IMR-90 (cell line): ENCODE data around the gene PPIL4. TPM values are rescaled to one million over a fixed set of nuclear protein-coding genes. Genes with fewer than 3 reads are reported as not detected.

Experiments used
- ATAC-seq: fragments of 200-7000 bp; cut with Tn5 transposase; 2 replicates; pipeline ENCODE4 v1.9.1; 2020; ENCODE audit warnings: low read depth, mild to moderate bottlenecking, moderate library complexity
- BruUV-seq: library from RNA; stranded (reverse); fragments of 400-500 nt; replicated peaks from 2 replicates; lab custom pipeline; 2021; lab: Mats Ljungman, UMichigan
- CTCF ChIA-PET: fragments of 300-600 bp; formaldehyde crosslinking; extraction: SDS; loops from one replicate; lab custom pipeline; 2021; ENCODE audit warnings: antibody characterized with exemption; lab: Yijun Ruan, JAX
- POLR2A ChIA-PET: fragments of 300-600 bp; sonication (Branson Sonifier 250); formaldehyde crosslinking; loops from one replicate; lab custom pipeline; 2022; ENCODE audit warnings: antibody characterized with exemption; ENCODE audit not compliant: unreplicated experiment; lab: Charles Lee
- DNase-seq: peaks from one replicate; pipeline ENCODE4 v3.0.0; 2013
- H2AFZ ChIP-seq: replicated peaks from 2 replicates; pipeline ENCODE3; 2013; ENCODE audit warnings: low read length, mild to moderate bottlenecking; ENCODE audit not compliant: poor library complexity
- H2AK5ac ChIP-seq: 2 replicates; pipeline ENCODE4 v1.6.1; 2013; ENCODE audit warnings: low read depth, low read length, inconsistent platforms
- H2AK9ac ChIP-seq: replicated peaks from 2 replicates; pipeline ENCODE3; 2013; ENCODE audit warnings: mild to moderate bottlenecking, low read depth, low read length, moderate library complexity; ENCODE audit not compliant: poor library complexity
- H2BK120ac ChIP-seq: 2 replicates; pipeline ENCODE4 v1.6.1; 2013; ENCODE audit warnings: low read depth, low read length, inconsistent platforms
- H2BK15ac ChIP-seq: 3 replicates; pipeline ENCODE4 v1.6.1; 2013; ENCODE audit warnings: low read depth, low read length, inconsistent platforms
- H2BK20ac ChIP-seq: 2 replicates; pipeline ENCODE4 v1.6.1; 2013; ENCODE audit warnings: low read depth, mild to moderate bottlenecking, inconsistent platforms, low read length, moderate library complexity
- H2BK5ac ChIP-seq: 2 replicates; pipeline ENCODE4 v1.6.1; 2013; ENCODE audit warnings: mild to moderate bottlenecking, low read depth, low read length, inconsistent platforms; ENCODE audit not compliant: poor library complexity, severe bottlenecking
- H3K14ac ChIP-seq: replicated peaks from 2 replicates; pipeline ENCODE4 v1.6.1; 2013; ENCODE audit warnings: low read depth, low read length, inconsistent platforms
- H3K18ac ChIP-seq: 2 replicates; pipeline ENCODE4 v1.6.1; 2013; ENCODE audit warnings: low read depth, low read length, control low read depth
- H3K23ac ChIP-seq: 2 replicates; pipeline ENCODE4 v1.6.1; 2013; ENCODE audit warnings: low read depth, low read length, inconsistent platforms
- H3K27ac ChIP-seq: 2 replicates; pipeline ENCODE4 v1.5.1; 2013; ENCODE audit warnings: mild to moderate bottlenecking, control low read depth, low read length; ENCODE audit not compliant: insufficient read depth
- H3K27me3 ChIP-seq: 2 replicates; pipeline ENCODE4 v1.6.1; 2013; ENCODE audit warnings: low read length; ENCODE audit not compliant: control insufficient read depth, insufficient read depth
- H3K36me3 ChIP-seq: 2 replicates; pipeline ENCODE4 v1.6.1; 2013; ENCODE audit warnings: low read length, mixed read lengths; ENCODE audit not compliant: control insufficient read depth, insufficient read depth
- H3K4ac ChIP-seq: 2 replicates; pipeline ENCODE4 v1.6.1; 2013; ENCODE audit warnings: low read depth, low read length, inconsistent platforms
- H3K4me1 ChIP-seq: 2 replicates; pipeline ENCODE4 v1.6.1; 2013; ENCODE audit warnings: low read length, mixed read lengths; ENCODE audit not compliant: control insufficient read depth, insufficient read depth
- H3K4me2 ChIP-seq: 2 replicates; pipeline ENCODE4 v1.6.1; 2013; ENCODE audit warnings: low read depth, mild to moderate bottlenecking, control low read depth, low read length, moderate library complexity
- H3K4me3 ChIP-seq: 2 replicates; pipeline ENCODE4 v1.5.1; 2013; ENCODE audit warnings: low read depth, mild to moderate bottlenecking, control low read depth, low read length, moderate library complexity; ENCODE audit not compliant: insufficient read depth
- H3K56ac ChIP-seq: 2 replicates; pipeline ENCODE4 v1.6.1; 2013; ENCODE audit warnings: low read length, inconsistent platforms; ENCODE audit not compliant: insufficient read depth; ENCODE audit errors: extremely low read depth
- H3K79me1 ChIP-seq, 2 experiments: 2 replicates each; pipeline ENCODE4 v1.6.1; 2013; ENCODE audit warnings: low read length in 2 of 2, inconsistent platforms in 1 of 2, low read depth in 1 of 2
- H3K9ac ChIP-seq: 2 replicates; pipeline ENCODE4 v1.6.1; 2013; ENCODE audit warnings: low read depth, low read length, control low read depth
- H3K9me1 ChIP-seq: 2 replicates; pipeline ENCODE4 v1.6.1; 2013; ENCODE audit warnings: low read length, inconsistent platforms; ENCODE audit not compliant: insufficient read depth
- H3K9me3 ChIP-seq: 2 replicates; pipeline ENCODE4 v1.6.1; 2013; ENCODE audit warnings: low read length; ENCODE audit not compliant: control insufficient read depth, insufficient read depth
- H4K20me1 ChIP-seq: 2 replicates; pipeline ENCODE4 v1.6.1; 2013; ENCODE audit warnings: low read length, inconsistent platforms; ENCODE audit not compliant: insufficient read depth
- H4K5ac ChIP-seq: 2 replicates; pipeline ENCODE4 v1.6.1; 2013; ENCODE audit warnings: mild to moderate bottlenecking, low read depth, low read length, control low read depth
- H4K8ac ChIP-seq, 2 experiments: 2 replicates each; pipeline ENCODE4 v1.6.1; 2013; ENCODE audit warnings: low read depth in 2 of 2, low read length in 2 of 2, control low read depth in 1 of 2, inconsistent platforms in 1 of 2
- H4K91ac ChIP-seq: 2 replicates; pipeline ENCODE4 v1.6.1; 2013; ENCODE audit warnings: low read depth, low read length, inconsistent platforms; ENCODE audit not compliant: insufficient read depth
- BHLHE40 ChIP-seq: fragments of 150-350 bp; IDR thresholded peaks from 2 replicates; pipeline ENCODE4 v1.6.1; 2016; ENCODE audit warnings: mild to moderate bottlenecking, low read depth, low read length
- CEBPB ChIP-seq: IDR thresholded peaks from 2 replicates; pipeline ENCODE4 v1.6.1; 2012; ENCODE audit warnings: low read depth, low read length, improper control_type of control experiment
- CHD1 ChIP-seq: IDR thresholded peaks from 2 replicates; pipeline ENCODE4 v1.6.1; 2012; ENCODE audit warnings: low read depth, low read length, improper control_type of control experiment
- CTCF ChIP-seq: conservative IDR thresholded peaks from 2 replicates; pipeline ENCODE4 v1.5.1; 2012; ENCODE audit warnings: mild to moderate bottlenecking, low read depth, low read length, improper control_type of control experiment
- FOS ChIP-seq: fragments of 150-350 bp; IDR thresholded peaks from 2 replicates; pipeline ENCODE4 v1.6.1; 2016; ENCODE audit warnings: low read depth, low read length
- MAFK ChIP-seq: IDR thresholded peaks from 2 replicates; pipeline ENCODE4 v1.6.1; 2012; ENCODE audit warnings: low read depth, low read length, improper control_type of control experiment
- MAZ ChIP-seq: IDR thresholded peaks from 2 replicates; pipeline ENCODE4 v1.6.1; 2012; ENCODE audit warnings: low read depth, mild to moderate bottlenecking, low read length, improper control_type of control experiment, moderate library complexity, borderline replicate concordance
- MXI1 ChIP-seq: IDR thresholded peaks from 2 replicates; pipeline ENCODE4 v1.6.1; 2012; ENCODE audit warnings: low read depth, mild to moderate bottlenecking, low read length, moderate library complexity, borderline replicate concordance
- NFE2L2 ChIP-seq: fragments of 150-350 bp; IDR thresholded peaks from 2 replicates; pipeline ENCODE4 v1.6.1; 2016; ENCODE audit warnings: low read depth, mild to moderate bottlenecking, low read length
- POLR2A ChIP-seq: IDR thresholded peaks from 2 replicates; pipeline ENCODE4 v1.6.1; 2012; ENCODE audit warnings: mild to moderate bottlenecking, low read depth, low read length
- RAD21 ChIP-seq: IDR thresholded peaks from 2 replicates; pipeline ENCODE4 v1.6.1; 2012; ENCODE audit warnings: low read length, improper control_type of control experiment
- RCOR1 ChIP-seq: IDR thresholded peaks from 2 replicates; pipeline ENCODE4 v1.6.1; 2012; ENCODE audit warnings: mild to moderate bottlenecking, low read length, improper control_type of control experiment; ENCODE audit not compliant: insufficient replicate concordance
- RFX5 ChIP-seq: IDR thresholded peaks from 2 replicates; pipeline ENCODE4 v1.8.0; 2012; ENCODE audit warnings: low read depth, mild to moderate bottlenecking, low read length, moderate library complexity
- SMC3 ChIP-seq: fragments of 150-350 bp; IDR thresholded peaks from 2 replicates; pipeline ENCODE4 v1.6.1; 2016; ENCODE audit warnings: low read depth, mild to moderate bottlenecking, antibody characterized with exemption, low read length, moderate library complexity
- USF2 ChIP-seq: fragments of 150-350 bp; IDR thresholded peaks from 2 replicates; pipeline ENCODE4 v1.6.1; 2017; ENCODE audit warnings: mild to moderate bottlenecking, antibody characterized with exemption, low read length, low read depth
- WGBS, 2 experiments: methylation state at CpG; one replicate each; pipeline versions ENCODE4 v1.1.5 to v1.1.7; 2013; ENCODE audit warnings: missing lambda C conversion rate in 2 of 2; ENCODE audit not compliant: insufficient read length in 1 of 2; ENCODE audit errors: extremely low coverage in 2 of 2; 5-methylcytosine and 5-hydroxymethylcytosine counted together
- dilution Hi-C: fragments of 300-500 bp; cut with HindIII; formaldehyde crosslinking; loops from one replicate; pipeline ENCODE4 v1.14.3; 2018; ENCODE audit warnings: low sequenced_read_pairs; ENCODE audit not compliant: unreplicated experiment
- in situ Hi-C: fragments of 300-500 bp; cut with MboI; formaldehyde crosslinking; loops from 3 replicates; pipeline ENCODE4 v1.14.3; 2019; ENCODE audit warnings: low sequenced_read_pairs, inconsistent platforms, mixed read lengths
- intact Hi-C: fragments of 100-400 bp; cut with micrococcal nuclease; formaldehyde crosslinking; loops from 2 replicates; pipeline ENCODE4 v1.10.0; 2022
- polyA plus RNA-seq, 3 experiments: library from polyadenylated mRNA; depleted of rRNA; stranded (reverse); fragments of >200 nt; gene quantifications; 2 replicates each; pipeline ENCODE4 v1.2.3, GENCODE V29; 2012; ENCODE audit warnings: low replicate concordance in 1 of 3
- total RNA-seq: library from RNA; depleted of rRNA; stranded (reverse); fragments of >200 nt; gene quantifications from 2 replicates; pipeline ENCODE4 v1.2.3, GENCODE V29; 2012
- TF ChIP-seq, protein P1 (sequence below): fragments of 150-350 bp; IDR thresholded peaks from 2 replicates; pipeline ENCODE4 v1.6.1; 2016; ENCODE audit warnings: low read depth, mild to moderate bottlenecking, low read length, moderate library complexity, borderline replicate concordance

Gene PPIL4
- total and polyA plus RNA-seq, 2 of the 4 experiments (the other 2 are of a cell fraction): 10.6 to 13.3 TPM

DNA sequence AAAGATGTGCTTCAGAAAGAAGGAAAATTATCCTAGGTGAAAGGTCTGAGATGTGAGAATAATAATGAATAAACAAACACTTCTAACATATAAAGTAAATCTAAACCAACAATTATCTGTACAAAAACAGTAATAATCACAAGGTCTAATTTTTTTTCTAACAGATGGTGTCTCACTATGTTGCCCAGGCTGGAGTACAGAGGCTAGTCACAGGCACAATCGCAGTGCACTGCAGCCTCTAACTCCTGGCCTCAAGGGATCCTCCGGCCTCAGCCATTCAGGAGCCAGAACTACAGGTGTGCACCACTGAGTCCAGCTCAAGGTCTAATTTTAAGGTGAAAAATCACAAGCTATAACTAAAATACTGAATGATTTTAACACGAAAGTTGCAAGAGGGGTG, 44.1 kb downstream of the PPIL4 start:
- Histone ChIP-seq H3K56ac (no peak overlapping the region), H3K4me2 (no peak overlapping the region), H2AFZ (no peak overlapping the region), H2BK15ac (no peak overlapping the region), H4K8ac (no peak overlapping the region), H2BK120ac (no peak overlapping the region), H3K4ac (no peak overlapping the region), H3K36me3 (peaks cover 2% of the 10 kb centered on the region; the same call in 1 of the 2 replicates), H3K27me3 (no peaks in the 10 kb centered on the region), H3K27ac (no peak overlapping the region), H3K4me3 (no peak overlapping the region), H2BK20ac (no peak overlapping the region), H2AK9ac (no peak overlapping the region), H4K20me1 (no peaks in the 10 kb centered on the region), H2BK5ac (no peak overlapping the region), H3K79me1 (peaks cover 0 to 6% of the 10 kb centered on the region in 2 experiments; a peak in 2 of 4 replicates), H3K4me1 (no peaks in the 10 kb centered on the region), H3K9ac (no peak overlapping the region), H3K14ac (no peak overlapping the region), H3K18ac (no peak overlapping the region), H3K9me1 (no peaks in the 10 kb centered on the region), H3K9me3 (no peaks in the 10 kb centered on the region), H4K91ac (no peak overlapping the region), H2AK5ac (no peak overlapping the region), H3K23ac (no peak overlapping the region), H4K5ac (no peak overlapping the region)
- ATAC-seq (no peak), DNase-seq (no peak)
- intact Hi-C loops (no loop called here), in situ Hi-C loops (no loop called here), dilution Hi-C loops (no loop called here)
- ChIA-PET POLR2A (no interaction called here), CTCF (no interaction called here)
- 100% methylated on average over 1 of the region's 3 CpGs; no CpG with 5 or more reads in 1 of the 2 experiments for WGBS, 2 experiments
- no TSS peak for BruUV-seq
- TF ChIP-seq CHD1 (no peak), NFE2L2 (no peak), BHLHE40 (no peak), MAFK (no peak), RCOR1 (no peak), FOS (no peak), CTCF (no peak), SMC3 (no peak), MAZ (no peak), MXI1 (no peak), RAD21 (no peak), CEBPB (no peak), USF2 (no peak), POLR2A (no peak), RFX5 (no peak)
- TF ChIP-seq, protein P1, sequence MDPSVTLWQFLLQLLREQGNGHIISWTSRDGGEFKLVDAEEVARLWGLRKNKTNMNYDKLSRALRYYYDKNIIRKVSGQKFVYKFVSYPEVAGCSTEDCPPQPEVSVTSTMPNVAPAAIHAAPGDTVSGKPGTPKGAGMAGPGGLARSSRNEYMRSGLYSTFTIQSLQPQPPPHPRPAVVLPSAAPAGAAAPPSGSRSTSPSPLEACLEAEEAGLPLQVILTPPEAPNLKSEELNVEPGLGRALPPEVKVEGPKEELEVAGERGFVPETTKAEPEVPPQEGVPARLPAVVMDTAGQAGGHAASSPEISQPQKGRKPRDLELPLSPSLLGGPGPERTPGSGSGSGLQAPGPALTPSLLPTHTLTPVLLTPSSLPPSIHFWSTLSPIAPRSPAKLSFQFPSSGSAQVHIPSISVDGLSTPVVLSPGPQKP: no peak
